OCI-LY1 (cell line): ENCODE results near the gene HLA-C.
"Not testable (repeated sequence)": the region's sequence is repeated elsewhere in the genome, so short reads cannot be mapped to it uniquely, and the experiment has no call there.

Experiments
- H2AFZ ChIP-seq: fragments of 200-600 bp; sonication (generic), shearing (Covaris generic); 2 replicates; pipeline ENCODE4 v1.6.0; 2014; ENCODE audit warnings: antibody characterized with exemption, mild to moderate bottlenecking, low read length
- H3F3A ChIP-seq: fragments of 200-600 bp; sonication (generic), shearing (Covaris generic); 2 replicates; pipeline ENCODE4 v1.6.0; 2014; ENCODE audit warnings: mild to moderate bottlenecking, antibody characterized with exemption, low read length, moderate library complexity; ENCODE audit not compliant: insufficient read depth
- H3K27ac ChIP-seq: fragments of 200-600 bp; sonication (generic); 2 replicates; pipeline ENCODE4 v1.5.1; 2014; ENCODE audit warnings: low read length, mixed run types, mild to moderate bottlenecking, low read depth; ENCODE audit not compliant: poor library complexity, severe bottlenecking
- H3K27me3 ChIP-seq: fragments of 200-600 bp; sonication (generic); 2 replicates; pipeline ENCODE4 v1.6.0; 2014; ENCODE audit warnings: antibody characterized with exemption, mild to moderate bottlenecking, low read length, moderate library complexity; ENCODE audit not compliant: insufficient read depth
- H3K36me3 ChIP-seq: fragments of 200-600 bp; sonication (generic); 2 replicates; pipeline ENCODE4 v1.6.1; 2014; ENCODE audit warnings: mild to moderate bottlenecking, antibody characterized with exemption, low read length, moderate library complexity, mixed read lengths; ENCODE audit not compliant: insufficient read depth
- H3K4me1 ChIP-seq: fragments of 200-600 bp; sonication (generic); 2 replicates; pipeline ENCODE4 v1.5.1; 2014; ENCODE audit warnings: mild to moderate bottlenecking, low read length, moderate library complexity; ENCODE audit not compliant: insufficient read depth, severe bottlenecking
- H3K4me2 ChIP-seq: fragments of 200-600 bp; sonication (generic), shearing (Covaris generic); 2 replicates; pipeline ENCODE4 v1.6.1; 2014; ENCODE audit warnings: low read length
- H3K4me3 ChIP-seq: fragments of 200-600 bp; sonication (generic); 2 replicates; pipeline ENCODE4 v1.5.1; 2014; ENCODE audit warnings: low read length, low read depth, mild to moderate bottlenecking, mixed read lengths; ENCODE audit not compliant: poor library complexity, severe bottlenecking
- H3K79me2 ChIP-seq: fragments of 200-600 bp; shearing (Covaris generic); 2 replicates; pipeline ENCODE4 v1.6.1; 2016; ENCODE audit warnings: mixed run types, low read length, mixed read lengths; ENCODE audit not compliant: insufficient read depth
- H3K9ac ChIP-seq: fragments of 200-600 bp; sonication (generic), shearing (Covaris generic); 2 replicates; pipeline ENCODE4 v1.6.1; 2014; ENCODE audit warnings: mild to moderate bottlenecking, low read length, mixed read lengths
- H3K9me2 ChIP-seq: fragments of 200-600 bp; sonication (generic), shearing (Covaris generic); 2 replicates; pipeline ENCODE4 v1.6.1; 2014; ENCODE audit warnings: low read depth, mild to moderate bottlenecking, low read length, mixed read lengths
- H3K9me3 ChIP-seq: fragments of 200-600 bp; shearing (Covaris generic); 2 replicates; pipeline ENCODE4 v1.6.1; 2014; ENCODE audit warnings: low read length, mixed read lengths
- H4K20me1 ChIP-seq: fragments of 200-600 bp; sonication (generic), shearing (Covaris generic); 2 replicates; pipeline ENCODE4 v1.6.0; 2016; ENCODE audit warnings: mild to moderate bottlenecking, low read length; ENCODE audit not compliant: insufficient read depth
- CTCF ChIP-seq: fragments of 200-600 bp; sonication (generic), shearing (Covaris generic); IDR thresholded peaks from 2 replicates; pipeline ENCODE4 v1.5.1; 2017; ENCODE audit warnings: mild to moderate bottlenecking, antibody characterized with exemption, low read length, moderate library complexity, mixed read lengths
- EZH2 ChIP-seq: fragments of 200-600 bp; sonication (generic), shearing (Covaris generic); IDR thresholded peaks from 2 replicates; pipeline ENCODE4 v1.8.0; 2017; ENCODE audit warnings: borderline replicate concordance, mixed run types, mild to moderate bottlenecking, antibody characterized with exemption, low read length, moderate library complexity, mixed read lengths

The HLA-C gene

GRCh38 chr6:31246051-31246521, 25.8 kb downstream of the HLA-C start:
- Histone ChIP-seq H4K20me1 (no peaks in the 10 kb centered on the region), H3K4me1 (no peaks in the 10 kb centered on the region), H3F3A (no peaks in the 10 kb centered on the region), H3K27me3 (no peaks in the 10 kb centered on the region; the same call in 1 of the 2 replicates), H3K9me3 (no peaks in the 10 kb centered on the region), H3K4me2 (no peak overlapping the region), H3K9me2 (no peaks in the 10 kb centered on the region), H3K27ac (no peak overlapping the region), H3K9ac (no peak overlapping the region), H3K4me3 (no peak overlapping the region), H3K79me2 (no peaks in the 10 kb centered on the region), H3K36me3 (no peaks in the 10 kb centered on the region), H2AFZ (no peak overlapping the region)
- TF ChIP-seq EZH2: no peak
- TF ChIP-seq CTCF: no peak

- Histone ChIP-seq H3K27me3 (no peaks in the 10 kb centered on the region; the same call in 1 of the 2 replicates), H3K4me1 (no peaks in the 10 kb centered on the region), H3K9me2 (no peaks in the 10 kb centered on the region), H3K4me2 (no peak overlapping the region), H3K9me3 (no peaks in the 10 kb centered on the region), H3K79me2 (no peaks in the 10 kb centered on the region), H3K36me3 (no peaks in the 10 kb centered on the region), H3K4me3 (no peak overlapping the region), H4K20me1 (no peaks in the 10 kb centered on the region), H3F3A (no peaks in the 10 kb centered on the region), H3K27ac (no peak overlapping the region), H3K9ac (no peak overlapping the region), H2AFZ (no peak overlapping the region)
- no peak for TF ChIP-seq CTCF
- TF ChIP-seq EZH2: no peak
These were observed 28.4 kb downstream of the HLA-C start for GRCh38 chr6:31243508-31243907.

DNA sequence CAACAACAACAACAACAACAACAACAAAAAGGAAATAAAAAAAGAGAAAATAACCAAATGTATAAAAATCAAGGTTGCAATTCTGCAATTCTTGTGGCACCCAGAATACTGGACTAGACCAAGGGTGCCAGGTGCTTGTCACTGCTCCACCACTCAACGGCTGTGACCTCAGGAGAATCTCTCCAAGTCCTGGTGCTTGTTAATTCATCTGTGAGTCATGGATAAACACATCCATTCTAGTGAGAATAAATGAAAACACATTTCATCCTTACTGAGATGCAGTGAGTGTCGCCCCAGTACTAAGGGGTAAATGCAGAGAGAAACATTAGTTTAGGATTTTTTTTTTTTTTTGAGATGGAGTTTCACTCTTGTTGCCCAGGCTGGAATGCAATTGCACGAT, 32.0 kb downstream of the HLA-C start:
- no peaks in the 10 kb centered on the region for H3K79me2 ChIP-seq
- H3K27ac ChIP-seq: no peak overlapping the region
- no peak overlapping the region for H3K9ac ChIP-seq
- TF ChIP-seq EZH2 (no peak), CTCF (no peak)
- H3K4me2 ChIP-seq: no peak overlapping the region
- no peaks in the 10 kb centered on the region; the same call in 1 of the 2 replicates for H3K36me3 ChIP-seq
- no peaks in the 10 kb centered on the region for H3K27me3 ChIP-seq
- H3K9me2 ChIP-seq: no peaks in the 10 kb centered on the region
- H3K4me1 ChIP-seq: no peaks in the 10 kb centered on the region
- H3K9me3 ChIP-seq: no peaks in the 10 kb centered on the region
- H3K4me3 ChIP-seq: no peak overlapping the region
- no peaks in the 10 kb centered on the region for H4K20me1 ChIP-seq
- no peak overlapping the region for H2AFZ ChIP-seq
- no peaks in the 10 kb centered on the region for H3F3A ChIP-seq

DNA sequence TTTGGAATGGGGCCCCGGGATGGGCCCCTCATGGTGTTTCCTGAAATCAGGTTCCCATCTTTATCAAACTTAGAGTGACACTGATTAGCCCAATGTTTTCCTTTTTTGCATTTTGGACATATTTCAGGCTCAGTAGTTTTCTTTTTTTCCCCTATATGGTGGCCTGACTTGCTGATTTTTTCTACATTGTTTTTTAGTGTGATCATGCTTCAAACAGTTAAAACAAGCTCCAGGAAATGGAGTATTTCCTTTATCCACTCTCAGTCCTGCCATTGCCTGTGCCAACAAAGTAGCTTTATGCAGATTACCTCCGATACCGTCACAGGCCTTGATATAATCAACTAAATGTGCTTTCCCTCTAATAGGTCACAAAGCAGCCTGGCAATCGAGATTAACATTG, 37.8 kb downstream of the HLA-C start:
- not testable (repeated sequence) for H4K20me1 ChIP-seq, H3K9me2 ChIP-seq, H3K36me3 ChIP-seq, H3K4me2 ChIP-seq, H3K9me3 ChIP-seq, H3K4me3 ChIP-seq, H3K27ac ChIP-seq, H2AFZ ChIP-seq, H3K79me2 ChIP-seq, H3F3A ChIP-seq, H3K27me3 ChIP-seq, H3K4me1 ChIP-seq, H3K9ac ChIP-seq
